ENCODE measurements around the gene MYG1.
"Not testable (repeated sequence)": the region's sequence is repeated elsewhere in the genome, so short reads cannot be mapped to it uniquely, and the experiment has no call there.

The MYG1 gene

GRCh38 chr12:53288322-53288721, 11.2 kb upstream of the MYG1 start:
- 78 to 90% methylated on average over 5 to 6 of the region's 6 CpGs for WGBS, 2 experiments (ENCODE audit: insufficient coverage in 2 of 2)
- no peak overlapping the region for H3K4me3 ChIP-seq (ENCODE audit: extremely low read depth, insufficient read depth, low read length, poor library complexity, severe bottlenecking)
- no peaks in the 10 kb centered on the region for H3K4me1 ChIP-seq (ENCODE audit: control insufficient read depth, insufficient read depth, low read length, poor library complexity, severe bottlenecking)
- no peaks in the 10 kb centered on the region for H3K9me3 ChIP-seq (ENCODE audit: control insufficient read depth, low read length)
- peaks cover 87% of the 10 kb centered on the region for H3K36me3 ChIP-seq (ENCODE audit: control insufficient read depth, insufficient read depth, low read length)
- H3K27ac ChIP-seq (ENCODE audit: low read depth, low read length, severe bottlenecking) = no peak overlapping the region

DNA sequence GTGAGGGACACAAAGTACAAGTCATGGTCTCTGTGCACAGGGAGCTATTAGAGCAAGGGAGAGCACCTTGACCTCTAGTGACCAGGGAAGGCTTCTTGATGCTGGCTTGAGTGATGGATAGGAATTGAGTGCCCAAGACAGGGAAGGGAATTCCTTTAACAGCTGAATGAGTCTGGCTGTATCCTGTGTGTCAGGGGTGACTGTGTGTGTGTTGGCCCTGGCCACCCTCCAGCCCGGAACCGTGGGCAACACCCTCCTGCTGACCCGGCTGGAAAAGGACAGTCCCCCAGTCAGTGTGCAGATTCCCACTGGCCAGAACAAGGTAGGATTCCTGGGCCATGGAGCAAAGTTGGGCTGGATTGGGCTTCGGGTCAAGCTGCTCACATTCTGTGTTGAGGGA, 9.6 kb upstream of the MYG1 start:
- Histone ChIP-seq H3K4me3 (ENCODE audit: extremely low read depth, insufficient read depth, low read length, poor library complexity, severe bottlenecking) (no peak overlapping the region), H3K9me3 (ENCODE audit: control insufficient read depth, low read length) (no peaks in the 10 kb centered on the region), H3K36me3 (ENCODE audit: control insufficient read depth, insufficient read depth, low read length) (peaks cover 83% of the 10 kb centered on the region), H3K4me1 (ENCODE audit: control insufficient read depth, insufficient read depth, low read length, poor library complexity, severe bottlenecking) (no peaks in the 10 kb centered on the region), H3K27ac (ENCODE audit: low read depth, low read length, severe bottlenecking) (no peak overlapping the region)
- 94 to 100% methylated on average over 2 to 4 of the region's 4 CpGs for WGBS, 2 experiments (ENCODE audit: insufficient coverage in 2 of 2)

GRCh38 chr12:53290661-53291060, 8.8 kb upstream of the MYG1 start:
- Histone ChIP-seq H3K36me3 (ENCODE audit: control insufficient read depth, insufficient read depth, low read length) (peaks cover 76% of the 10 kb centered on the region), H3K27ac (ENCODE audit: low read depth, low read length, severe bottlenecking) (no peak overlapping the region), H3K4me3 (ENCODE audit: extremely low read depth, insufficient read depth, low read length, poor library complexity, severe bottlenecking) (no peak overlapping the region), H3K9me3 (ENCODE audit: control insufficient read depth, low read length) (no peaks in the 10 kb centered on the region), H3K4me1 (ENCODE audit: control insufficient read depth, insufficient read depth, low read length, poor library complexity, severe bottlenecking) (no peaks in the 10 kb centered on the region)
- 92 to 97% methylated on average over 6 to 7 of the region's 9 CpGs for whole genome bisulfite sequencing, 2 experiments (ENCODE audit: insufficient coverage in 2 of 2)

GRCh38 chr12:53292426-53292825, 7.1 kb upstream of the MYG1 start:
- peaks cover 74% of the 10 kb centered on the region for H3K36me3 ChIP-seq (ENCODE audit: control insufficient read depth, insufficient read depth, low read length)
- H3K4me1 ChIP-seq (ENCODE audit: control insufficient read depth, insufficient read depth, low read length, poor library complexity, severe bottlenecking) = peaks cover 7% of the 10 kb centered on the region
- H3K4me3 ChIP-seq (ENCODE audit: extremely low read depth, insufficient read depth, low read length, poor library complexity, severe bottlenecking) = no peak overlapping the region
- H3K9me3 ChIP-seq (ENCODE audit: control insufficient read depth, low read length) = no peaks in the 10 kb centered on the region
- H3K27ac ChIP-seq (ENCODE audit: low read depth, low read length, severe bottlenecking) = no peak overlapping the region

- H3K4me3 ChIP-seq (ENCODE audit: extremely low read depth, insufficient read depth, low read length, poor library complexity, severe bottlenecking) = peak within 1 kb of the TSS; percentile 98
- 4 to 6% methylated on average over 28 to 34 of the region's 42 CpGs for WGBS, 2 experiments (ENCODE audit: insufficient coverage in 2 of 2)
- peaks cover 65% of the 10 kb centered on the region for H3K36me3 ChIP-seq (ENCODE audit: control insufficient read depth, insufficient read depth, low read length)
- peaks cover 27% of the 10 kb centered on the region for H3K4me1 ChIP-seq (ENCODE audit: control insufficient read depth, insufficient read depth, low read length, poor library complexity, severe bottlenecking)
- H3K27ac ChIP-seq (ENCODE audit: low read depth, low read length, severe bottlenecking) = peak within 1 kb of the TSS; percentile 80
- H3K9me3 ChIP-seq (ENCODE audit: control insufficient read depth, low read length) = no peaks in the 10 kb centered on the region
Measured at GRCh38 chr12:53295070-53295890, 4.2 kb upstream of the MYG1 start, which contains the start of gene PFDN5. Gene PFDN5 (plus strand): TSS chr12:53295542. CDS start chr12:53295568, 26 bp downstream.

DNA sequence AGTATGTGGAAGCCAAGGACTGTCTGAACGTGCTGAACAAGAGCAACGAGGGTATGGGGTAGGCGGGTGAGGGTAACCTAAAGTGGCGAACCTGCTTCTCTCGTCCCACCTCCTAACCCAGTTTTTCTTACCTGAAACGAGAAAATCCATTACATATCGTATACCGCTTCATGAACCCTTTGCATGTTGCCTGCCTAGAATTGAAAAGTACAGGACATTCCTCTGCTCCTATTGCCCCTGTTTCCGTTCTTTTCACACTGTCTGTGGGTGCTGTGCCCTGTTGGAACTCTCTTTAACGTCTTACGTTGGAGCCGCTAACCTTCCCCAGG, 3.6 kb upstream of the MYG1 start:
- peak overlapping the region; percentile 80 for H3K27ac ChIP-seq (ENCODE audit: low read depth, low read length, severe bottlenecking)
- H3K9me3 ChIP-seq (ENCODE audit: control insufficient read depth, low read length) = no peaks in the 10 kb centered on the region
- H3K36me3 ChIP-seq (ENCODE audit: control insufficient read depth, insufficient read depth, low read length) = peaks cover 64% of the 10 kb centered on the region
- H3K4me1 ChIP-seq (ENCODE audit: control insufficient read depth, insufficient read depth, low read length, poor library complexity, severe bottlenecking) = peaks cover 32% of the 10 kb centered on the region
- WGBS, 2 experiments (ENCODE audit: insufficient coverage in 2 of 2) = 9 to 12% methylated on average over 8 to 9 of the region's 12 CpGs
- peak overlapping the region; percentile 98 for H3K4me3 ChIP-seq (ENCODE audit: extremely low read depth, insufficient read depth, low read length, poor library complexity, severe bottlenecking)

DNA sequence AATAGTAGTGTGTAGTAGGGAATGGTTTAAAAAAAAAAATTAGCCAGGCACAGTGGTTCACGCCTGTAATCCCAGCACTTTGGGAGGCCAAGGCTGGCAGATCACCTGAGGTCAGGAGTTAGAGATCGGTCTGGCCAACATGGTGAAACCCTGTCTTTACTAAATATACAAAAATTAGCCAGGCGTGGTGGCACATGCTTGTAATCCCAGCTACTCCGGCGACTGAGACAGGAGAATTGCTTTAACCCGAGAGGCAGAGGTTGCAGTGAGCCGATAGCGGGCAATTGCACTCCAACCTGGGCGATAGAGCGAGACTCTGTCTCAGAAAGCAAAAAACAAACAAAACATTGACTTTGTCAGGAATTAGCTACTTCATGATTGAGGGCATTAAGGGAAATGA, 2.4 kb upstream of the MYG1 start:
- not testable (repeated sequence) for H3K9me3 ChIP-seq (ENCODE audit: control insufficient read depth, low read length); H3K4me3 ChIP-seq (ENCODE audit: extremely low read depth, insufficient read depth, low read length, poor library complexity, severe bottlenecking); H3K27ac ChIP-seq (ENCODE audit: low read depth, low read length, severe bottlenecking)
- WGBS, 2 experiments (ENCODE audit: insufficient coverage in 2 of 2) = 95 to 97% methylated on average over 10 of the region's 10 CpGs
- peaks cover 33% of the 10 kb centered on the region for H3K4me1 ChIP-seq (ENCODE audit: control insufficient read depth, insufficient read depth, low read length, poor library complexity, severe bottlenecking)
- peaks cover 66% of the 10 kb centered on the region for H3K36me3 ChIP-seq (ENCODE audit: control insufficient read depth, insufficient read depth, low read length)

DNA sequence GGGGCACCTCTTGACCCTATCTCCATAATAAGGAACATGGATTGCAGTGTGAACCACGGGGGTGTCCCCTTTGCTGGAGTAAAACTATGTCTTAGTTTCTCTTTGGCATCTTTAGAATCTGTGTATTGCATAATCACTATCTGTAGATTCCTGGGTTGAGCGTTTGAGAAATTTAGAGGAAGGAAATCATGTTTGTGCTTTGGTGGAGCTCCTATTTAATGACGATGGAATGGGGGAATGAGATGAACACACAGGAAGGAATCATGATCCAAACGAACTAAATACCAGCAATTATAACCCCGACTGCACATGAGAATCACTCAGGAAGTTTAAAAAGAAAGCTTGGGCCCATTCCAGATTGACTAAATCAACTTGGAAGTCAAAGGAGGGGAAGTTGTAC, 1.3 kb upstream of the MYG1 start:
- Histone ChIP-seq H3K27ac (ENCODE audit: low read depth, low read length, severe bottlenecking) (peak overlapping the region; percentile 97), H3K4me3 (ENCODE audit: extremely low read depth, insufficient read depth, low read length, poor library complexity, severe bottlenecking) (no peak overlapping the region), H3K36me3 (ENCODE audit: control insufficient read depth, insufficient read depth, low read length) (peaks cover 67% of the 10 kb centered on the region), H3K4me1 (ENCODE audit: control insufficient read depth, insufficient read depth, low read length, poor library complexity, severe bottlenecking) (peaks cover 33% of the 10 kb centered on the region), H3K9me3 (ENCODE audit: control insufficient read depth, low read length) (no peaks in the 10 kb centered on the region)
- 93 to 100% methylated on average over 2 of the region's 5 CpGs for WGBS, 2 experiments (ENCODE audit: insufficient coverage in 2 of 2)

DNA sequence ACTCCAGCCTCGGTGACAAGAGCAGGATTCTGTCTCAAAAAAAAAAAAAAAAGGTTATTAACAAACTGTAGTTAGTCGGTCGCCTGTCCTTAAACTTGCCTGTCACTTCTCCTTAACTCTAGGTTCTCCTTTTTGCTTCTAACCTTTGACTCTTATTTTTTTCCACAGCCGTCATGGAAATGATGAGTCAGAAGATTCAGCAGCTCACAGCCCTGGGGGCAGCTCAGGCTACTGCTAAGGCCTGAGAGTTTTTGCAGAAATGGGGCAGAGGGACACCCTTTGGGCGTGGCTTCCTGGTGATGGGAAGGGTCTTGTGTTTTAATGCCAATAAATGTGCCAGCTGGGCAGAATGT, 418 bp upstream of the MYG1 start:
- Histone ChIP-seq H3K4me1 (ENCODE audit: control insufficient read depth, insufficient read depth, low read length, poor library complexity, severe bottlenecking) (peaks cover 33% of the 10 kb centered on the region), H3K4me3 (ENCODE audit: extremely low read depth, insufficient read depth, low read length, poor library complexity, severe bottlenecking) (peak overlapping the region; percentile 76), H3K27ac (ENCODE audit: low read depth, low read length, severe bottlenecking) (peak overlapping the region; percentile 97), H3K9me3 (ENCODE audit: control insufficient read depth, low read length) (no peaks in the 10 kb centered on the region), H3K36me3 (ENCODE audit: control insufficient read depth, insufficient read depth, low read length) (peaks cover 65% of the 10 kb centered on the region)
- 84 to 97% methylated on average over 3 to 4 of the region's 5 CpGs for WGBS, 2 experiments (ENCODE audit: insufficient coverage in 2 of 2)

DNA sequence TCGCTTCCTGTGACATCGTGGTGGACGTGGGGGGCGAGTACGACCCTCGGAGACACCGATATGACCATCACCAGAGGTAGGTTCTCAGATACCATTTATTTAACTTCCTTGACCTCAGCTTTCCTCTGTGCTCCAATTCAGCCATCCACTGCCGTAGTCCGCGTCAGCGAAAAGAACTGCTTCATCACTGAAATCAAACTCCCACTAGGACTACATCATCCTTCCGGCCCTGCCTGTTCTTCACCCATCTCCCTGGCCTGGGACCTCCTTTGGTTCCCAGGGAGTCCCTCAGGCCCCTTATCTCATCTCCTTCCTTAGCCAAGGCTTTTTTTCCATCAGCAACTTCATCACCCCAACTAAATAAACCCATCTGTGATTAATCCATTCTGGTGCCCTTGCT, 692 bp downstream of the MYG1 start:
- Histone ChIP-seq H3K27ac (ENCODE audit: low read depth, low read length, severe bottlenecking) (peak overlapping the region; percentile 97), H3K36me3 (ENCODE audit: control insufficient read depth, insufficient read depth, low read length) (peaks cover 61% of the 10 kb centered on the region), H3K4me3 (ENCODE audit: extremely low read depth, insufficient read depth, low read length, poor library complexity, severe bottlenecking) (peak overlapping the region; percentile 76), H3K9me3 (ENCODE audit: control insufficient read depth, low read length) (no peaks in the 10 kb centered on the region), H3K4me1 (ENCODE audit: control insufficient read depth, insufficient read depth, low read length, poor library complexity, severe bottlenecking) (peaks cover 33% of the 10 kb centered on the region)
- WGBS, 2 experiments (ENCODE audit: insufficient coverage in 2 of 2) = 7 to 11% methylated on average over 6 to 12 of the region's 12 CpGs

- WGBS, 2 experiments (ENCODE audit: insufficient coverage in 2 of 2) = 96 to 100% methylated on average over 1 to 5 of the region's 5 CpGs
- Histone ChIP-seq H3K4me1 (ENCODE audit: control insufficient read depth, insufficient read depth, low read length, poor library complexity, severe bottlenecking) (peaks cover 23% of the 10 kb centered on the region), H3K27ac (ENCODE audit: low read depth, low read length, severe bottlenecking) (no peak overlapping the region), H3K9me3 (ENCODE audit: control insufficient read depth, low read length) (no peaks in the 10 kb centered on the region), H3K4me3 (ENCODE audit: extremely low read depth, insufficient read depth, low read length, poor library complexity, severe bottlenecking) (no peak overlapping the region), H3K36me3 (ENCODE audit: control insufficient read depth, insufficient read depth, low read length) (peaks cover 73% of the 10 kb centered on the region)
Measured at GRCh38 chr12:53302903-53303302, 3.4 kb downstream of the MYG1 start.
